ENCODE data around the gene CARS2. TPM values are rescaled to one million over a fixed set of nuclear protein-coding genes. Genes with fewer than 3 reads are reported as not detected.
"Not testable (repeated sequence)": the region's sequence is repeated elsewhere in the genome, so short reads cannot be mapped to it uniquely, and the experiment has no call there.

Gene CARS2
- total RNA-seq, 1 experiment from 2014 or later, result 52.9 TPM

DNA sequence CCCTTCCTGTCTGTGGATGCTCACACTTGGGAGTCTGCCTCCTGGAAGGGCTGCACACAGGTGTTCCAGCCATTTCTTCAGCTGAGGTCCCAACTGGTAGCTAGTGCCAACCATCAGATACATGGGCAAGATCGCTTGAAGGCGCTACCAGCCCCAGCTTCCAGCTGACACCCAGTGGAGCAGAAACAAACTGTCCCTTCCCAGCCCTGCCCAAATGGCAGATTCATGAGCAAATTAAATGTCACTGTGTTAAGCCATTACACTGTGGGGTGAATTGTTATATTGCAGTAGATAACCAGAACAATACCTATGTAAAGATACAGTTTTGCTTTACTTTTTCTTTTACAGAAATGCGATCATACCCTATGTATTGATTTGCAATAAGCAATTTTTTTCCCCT, 25.2 kb upstream of the CARS2 start:
- H3K9me2 ChIP-seq (ENCODE audit: insufficient read depth), result no peaks in the 10 kb centered on the region

DNA sequence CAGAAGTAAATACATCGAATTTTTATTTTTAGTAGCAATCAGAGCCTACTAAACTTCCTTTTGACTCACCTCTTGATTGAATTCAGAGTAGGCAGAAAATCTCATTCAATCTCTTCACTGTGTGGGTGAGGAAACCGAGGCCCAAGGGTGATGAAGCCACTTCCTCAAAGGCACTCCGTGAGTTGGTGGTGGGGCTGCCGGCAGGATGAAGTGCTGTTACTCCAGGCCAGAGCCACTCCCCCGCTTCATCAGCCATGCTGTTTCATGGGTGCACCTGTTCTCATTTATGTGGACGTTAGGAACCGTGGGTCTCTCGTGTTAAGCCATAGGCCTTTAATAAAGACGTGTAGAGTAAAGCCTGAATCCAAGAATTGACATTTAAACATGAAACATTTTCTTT, 20.8 kb upstream of the CARS2 start:
- ChIA-PET RAD21 (ENCODE audit: low non-redundant PET in 1 of 2, low total read pairs in 2 of 2, uncharacterized antibody in 2 of 2, unreplicated experiment in 2 of 2) (no interaction called here), POLR2A (no interaction called here), CTCF (no interaction called here)
- Histone ChIP-seq H3K9me2 (ENCODE audit: insufficient read depth) (no peaks in the 10 kb centered on the region), H3K27ac (ENCODE audit: low read depth, low read length) (no peak overlapping the region), H3K4me2 (ENCODE audit: low read length) (no peak overlapping the region), H3K9ac (ENCODE audit: low read length) (no peak overlapping the region), H3K4me1 (ENCODE audit: control insufficient read depth in 1 of 2, insufficient read depth in 2 of 2, low read length in 2 of 2) (no peaks in the 10 kb centered on the region), H3K79me2 (ENCODE audit: insufficient read depth, low read length) (peaks cover 2% of the 10 kb centered on the region; the same call in 1 of the 2 replicates), H3K4me3 (replicated peaks in 1 of 2; ENCODE audit: low read depth in 1 of 2, low read length in 2 of 2) (no peak overlapping the region), H4K20me1 (ENCODE audit: insufficient read depth) (no peaks in the 10 kb centered on the region), H3K27me3 (ENCODE audit: insufficient read depth, low read length) (no peaks in the 10 kb centered on the region), H2AFZ (ENCODE audit: low read depth, low read length, poor library complexity, severe bottlenecking) (no peak overlapping the region), H3K36me3 (ENCODE audit: control insufficient read depth in 1 of 2, insufficient read depth in 2 of 2, low read length in 2 of 2) (no peaks in the 10 kb centered on the region), H3K9me3 (ENCODE audit: control insufficient read depth in 1 of 2, insufficient read depth in 1 of 2, low read depth in 1 of 2, low read length in 2 of 2) (no peaks in the 10 kb centered on the region)
- ATAC-seq, result no peak
- TF ChIP-seq RAD21 (IDR thresholded peaks at IDR 0.05; ENCODE audit: low read depth) (no peak), FOSL1 (IDR thresholded peaks at IDR 0.05; ENCODE audit: low read depth) (no peak)
- TF ChIP-seq, protein P1, sequence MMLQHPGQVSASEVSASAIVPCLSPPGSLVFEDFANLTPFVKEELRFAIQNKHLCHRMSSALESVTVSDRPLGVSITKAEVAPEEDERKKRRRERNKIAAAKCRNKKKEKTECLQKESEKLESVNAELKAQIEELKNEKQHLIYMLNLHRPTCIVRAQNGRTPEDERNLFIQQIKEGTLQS (IDR thresholded peaks at IDR 0.05), result no peak
- TF ChIP-seq, protein P2, sequence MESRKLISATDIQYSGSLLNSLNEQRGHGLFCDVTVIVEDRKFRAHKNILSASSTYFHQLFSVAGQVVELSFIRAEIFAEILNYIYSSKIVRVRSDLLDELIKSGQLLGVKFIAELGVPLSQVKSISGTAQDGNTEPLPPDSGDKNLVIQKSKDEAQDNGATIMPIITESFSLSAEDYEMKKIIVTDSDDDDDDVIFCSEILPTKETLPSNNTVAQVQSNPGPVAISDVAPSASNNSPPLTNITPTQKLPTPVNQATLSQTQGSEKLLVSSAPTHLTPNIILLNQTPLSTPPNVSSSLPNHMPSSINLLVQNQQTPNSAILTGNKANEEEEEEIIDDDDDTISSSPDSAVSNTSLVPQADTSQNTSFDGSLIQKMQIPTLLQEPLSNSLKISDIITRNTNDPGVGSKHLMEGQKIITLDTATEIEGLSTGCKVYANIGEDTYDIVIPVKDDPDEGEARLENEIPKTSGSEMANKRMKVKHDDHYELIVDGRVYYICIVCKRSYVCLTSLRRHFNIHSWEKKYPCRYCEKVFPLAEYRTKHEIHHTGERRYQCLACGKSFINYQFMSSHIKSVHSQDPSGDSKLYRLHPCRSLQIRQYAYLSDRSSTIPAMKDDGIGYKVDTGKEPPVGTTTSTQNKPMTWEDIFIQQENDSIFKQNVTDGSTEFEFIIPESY (IDR thresholded peaks at IDR 0.05; ENCODE audit: extremely low read depth, insufficient replicate concordance, low read length), result no peak
- BruUV-seq (replicated peaks), result no TSS peak
- DNase-seq (ENCODE audit: low read depth, low spot score), result no peak
- intact Hi-C loops (cut with micrococcal nuclease), result no loop called here

More for the DNA sequence above, 25.2 kb upstream of the CARS2 start:
- no peak overlapping the region for H2AFZ ChIP-seq (ENCODE audit: low read depth, low read length, poor library complexity, severe bottlenecking)
- H3K36me3 ChIP-seq (ENCODE audit: control insufficient read depth in 1 of 2, insufficient read depth in 2 of 2, low read length in 2 of 2), result no peaks in the 10 kb centered on the region
- ChIA-PET POLR2A (interaction anchor here (0.7 to 1.4 kb wide), 2 partner anchors 16 to 18 kb away, joined by 3 to 5 read pairs; no protein-coding TSS in a partner anchor), RAD21 (ENCODE audit: low non-redundant PET in 1 of 2, low total read pairs in 2 of 2, uncharacterized antibody in 2 of 2, unreplicated experiment in 2 of 2) (no interaction called here), CTCF (no interaction called here)
- intact Hi-C loops (cut with micrococcal nuclease), result no loop called here
- no TSS peak for BruUV-seq (replicated peaks)
- no peak overlapping the region for H3K4me2 ChIP-seq (ENCODE audit: low read length)
- ATAC-seq, result no peak
- no peaks in the 10 kb centered on the region for H3K79me2 ChIP-seq (ENCODE audit: insufficient read depth, low read length)
- no peak for DNase-seq (ENCODE audit: low read depth, low spot score)
- no peak overlapping the region for H3K27ac ChIP-seq (ENCODE audit: low read depth, low read length)
- no peak overlapping the region for H3K4me3 ChIP-seq (replicated peaks in 1 of 2; ENCODE audit: low read depth in 1 of 2, low read length in 2 of 2)
- TF ChIP-seq, protein P3, sequence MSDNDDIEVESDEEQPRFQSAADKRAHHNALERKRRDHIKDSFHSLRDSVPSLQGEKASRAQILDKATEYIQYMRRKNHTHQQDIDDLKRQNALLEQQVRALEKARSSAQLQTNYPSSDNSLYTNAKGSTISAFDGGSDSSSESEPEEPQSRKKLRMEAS (IDR thresholded peaks at IDR 0.05), result no peak
- no peak for TF ChIP-seq FOSL1 (IDR thresholded peaks at IDR 0.05; ENCODE audit: low read depth)
- TF ChIP-seq ZFX (IDR thresholded peaks at IDR 0.05), result no peak
- TF ChIP-seq, protein P1 (IDR thresholded peaks at IDR 0.05), result no peak
- TF ChIP-seq SIN3A (IDR thresholded peaks at IDR 0.05; ENCODE audit: low read depth), result no peak
- TF ChIP-seq ZNF274 (IDR thresholded peaks at IDR 0.05; ENCODE audit: low read depth, low read length), result no peak
- no peak for TF ChIP-seq POLR2AphosphoS5 (IDR thresholded peaks at IDR 0.05; ENCODE audit: low read depth, low read length)
- TF ChIP-seq EGR1 (IDR thresholded peaks at IDR 0.05; ENCODE audit: low read depth), result no peak
- TF ChIP-seq SRF (IDR thresholded peaks at IDR 0.05; ENCODE audit: low read depth), result no peak
- H4K20me1 ChIP-seq (ENCODE audit: insufficient read depth), result no peaks in the 10 kb centered on the region
- H3K9ac ChIP-seq (ENCODE audit: low read length), result no peak overlapping the region
- H3K9me3 ChIP-seq (ENCODE audit: control insufficient read depth in 1 of 2, insufficient read depth in 1 of 2, low read depth in 1 of 2, low read length in 2 of 2), result no peaks in the 10 kb centered on the region
- no peaks in the 10 kb centered on the region for H3K27me3 ChIP-seq (ENCODE audit: insufficient read depth, low read length)
- no peaks in the 10 kb centered on the region for H3K4me1 ChIP-seq (ENCODE audit: control insufficient read depth in 1 of 2, insufficient read depth in 2 of 2, low read length in 2 of 2)

DNA sequence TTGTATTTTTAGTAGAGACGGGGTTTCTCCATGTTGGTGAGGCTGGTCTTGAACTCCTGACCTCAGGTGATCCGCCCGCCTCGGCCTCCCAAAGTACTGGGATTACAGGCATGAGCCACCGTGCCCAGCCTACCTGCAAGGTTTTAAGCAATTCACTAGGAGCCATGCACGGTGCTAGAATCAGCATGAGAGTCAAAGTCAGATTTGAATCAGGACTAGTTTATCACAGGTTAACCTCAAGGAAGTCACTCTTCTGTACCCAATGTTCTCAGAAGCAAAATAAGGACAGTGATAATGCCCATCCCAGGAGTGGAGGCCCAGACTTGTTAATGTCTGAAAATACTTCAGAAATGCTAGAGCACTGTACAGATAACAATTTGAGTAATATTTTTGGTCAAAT, 20.2 kb upstream of the CARS2 start:
- BruUV-seq (replicated peaks); CTCF ChIA-PET; H3K9me3 ChIP-seq (ENCODE audit: control insufficient read depth in 1 of 2, insufficient read depth in 1 of 2, low read depth in 1 of 2, low read length in 2 of 2): not testable (repeated sequence)

More for the DNA sequence above, 20.2 kb upstream of the CARS2 start:
- H3K27ac ChIP-seq (ENCODE audit: low read depth, low read length); intact Hi-C loops (cut with micrococcal nuclease); H3K27me3 ChIP-seq (ENCODE audit: insufficient read depth, low read length); H2AFZ ChIP-seq (ENCODE audit: low read depth, low read length, poor library complexity, severe bottlenecking); H3K4me1 ChIP-seq (ENCODE audit: control insufficient read depth in 1 of 2, insufficient read depth in 2 of 2, low read length in 2 of 2); H3K9ac ChIP-seq (ENCODE audit: low read length); RAD21 ChIA-PET (ENCODE audit: low non-redundant PET in 1 of 2, low total read pairs in 2 of 2, uncharacterized antibody in 2 of 2, unreplicated experiment in 2 of 2); H4K20me1 ChIP-seq (ENCODE audit: insufficient read depth); ATAC-seq; H3K36me3 ChIP-seq (ENCODE audit: control insufficient read depth in 1 of 2, insufficient read depth in 2 of 2, low read length in 2 of 2); DNase-seq (ENCODE audit: low read depth, low spot score); H3K79me2 ChIP-seq (ENCODE audit: insufficient read depth, low read length); POLR2A ChIA-PET; H3K4me3 ChIP-seq (replicated peaks in 1 of 2; ENCODE audit: low read depth in 1 of 2, low read length in 2 of 2); H3K9me2 ChIP-seq (ENCODE audit: insufficient read depth); H3K4me2 ChIP-seq (ENCODE audit: low read length): not testable (repeated sequence)

Measured in HCT116 (cell line).